AG04450 (cell line): Measurements from ENCODE around the gene DCTN2. TPM values are rescaled to one million over a fixed set of nuclear protein-coding genes. Genes with fewer than 3 reads are reported as not detected.
"Not testable (repeated sequence)": the region's sequence is repeated elsewhere in the genome, so short reads cannot be mapped to it uniquely, and the experiment has no call there.

ENCODE experiments used
- CTCF ChIA-PET: fragments of 300-600, 350-600 bp; formaldehyde crosslinking; extraction: SDS; loops from one replicate; lab custom pipeline; 2022; ENCODE audit warnings: antibody characterized with exemption, inconsistent platforms; lab: Charles Lee
- POLR2A ChIA-PET: fragments of 350-600 bp; formaldehyde crosslinking; extraction: SDS; loops from one replicate; lab custom pipeline; 2021; ENCODE audit warnings: antibody characterized with exemption, inconsistent platforms; lab: Yijun Ruan, JAX
- DNase-seq: peaks from one replicate; pipeline ENCODE4 v3.0.0-alpha.2; 2011; ENCODE audit warnings: low read depth, low spot score
- H3K27ac ChIP-seq: one replicate; pipeline ENCODE4 v1.5.1; 2012; ENCODE audit warnings: low read depth, low read length, control low read depth
- H3K27me3 ChIP-seq: one replicate; pipeline ENCODE4 v1.6.0; 2012; ENCODE audit warnings: low read length; ENCODE audit not compliant: control insufficient read depth, insufficient read depth
- H3K4me3 ChIP-seq: 2 replicates; pipeline ENCODE4 v1.5.1; 2011; ENCODE audit warnings: mild to moderate bottlenecking, low read depth, low read length, control low read depth
- H3K9me3 ChIP-seq: 2 replicates; pipeline ENCODE4 v1.5.1; 2012; ENCODE audit warnings: low read length; ENCODE audit not compliant: control insufficient read depth, insufficient read depth
- polyA plus RNA-seq: library from polyadenylated mRNA; depleted of rRNA; stranded (reverse); fragments of >200 nt; gene quantifications from 2 replicates; pipeline ENCODE4 v1.2.3, GENCODE V29; 2011
- TF ChIP-seq, protein P1 (sequence below): IDR thresholded peaks from 2 replicates; pipeline ENCODE4 v1.5.1; 2011; ENCODE audit warnings: low read depth, low read length, control low read depth, inconsistent platforms

DCTN2 gene
- polyA plus RNA-seq, 1 experiment, result 160 TPM

GRCh38 chr12:57513266-57513665, 33.7 kb downstream of the DCTN2 start:
- ChIA-PET CTCF (no interaction called here), POLR2A (interaction anchor here (0.7 kb wide), 1 partner anchor 13 kb away, joined by 3 read pairs; no protein-coding TSS in a partner anchor)
- no peak overlapping the region for H3K27ac ChIP-seq
- no peaks in the 10 kb centered on the region for H3K27me3 ChIP-seq
- no peak overlapping the region for H3K4me3 ChIP-seq
- TF ChIP-seq, protein P1, sequence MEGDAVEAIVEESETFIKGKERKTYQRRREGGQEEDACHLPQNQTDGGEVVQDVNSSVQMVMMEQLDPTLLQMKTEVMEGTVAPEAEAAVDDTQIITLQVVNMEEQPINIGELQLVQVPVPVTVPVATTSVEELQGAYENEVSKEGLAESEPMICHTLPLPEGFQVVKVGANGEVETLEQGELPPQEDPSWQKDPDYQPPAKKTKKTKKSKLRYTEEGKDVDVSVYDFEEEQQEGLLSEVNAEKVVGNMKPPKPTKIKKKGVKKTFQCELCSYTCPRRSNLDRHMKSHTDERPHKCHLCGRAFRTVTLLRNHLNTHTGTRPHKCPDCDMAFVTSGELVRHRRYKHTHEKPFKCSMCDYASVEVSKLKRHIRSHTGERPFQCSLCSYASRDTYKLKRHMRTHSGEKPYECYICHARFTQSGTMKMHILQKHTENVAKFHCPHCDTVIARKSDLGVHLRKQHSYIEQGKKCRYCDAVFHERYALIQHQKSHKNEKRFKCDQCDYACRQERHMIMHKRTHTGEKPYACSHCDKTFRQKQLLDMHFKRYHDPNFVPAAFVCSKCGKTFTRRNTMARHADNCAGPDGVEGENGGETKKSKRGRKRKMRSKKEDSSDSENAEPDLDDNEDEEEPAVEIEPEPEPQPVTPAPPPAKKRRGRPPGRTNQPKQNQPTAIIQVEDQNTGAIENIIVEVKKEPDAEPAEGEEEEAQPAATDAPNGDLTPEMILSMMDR, result no peak
- no peak for DNase-seq
- no peaks in the 10 kb centered on the region for H3K9me3 ChIP-seq

- POLR2A ChIA-PET, result no interaction called here
- CTCF ChIA-PET, result interaction anchor here (0.6 kb wide), 1 partner anchor 1469 kb away, joined by 3 read pairs; no protein-coding TSS in a partner anchor
Measured at GRCh38 chr12:57512665-57513064, 34.3 kb downstream of the DCTN2 start.

DNA sequence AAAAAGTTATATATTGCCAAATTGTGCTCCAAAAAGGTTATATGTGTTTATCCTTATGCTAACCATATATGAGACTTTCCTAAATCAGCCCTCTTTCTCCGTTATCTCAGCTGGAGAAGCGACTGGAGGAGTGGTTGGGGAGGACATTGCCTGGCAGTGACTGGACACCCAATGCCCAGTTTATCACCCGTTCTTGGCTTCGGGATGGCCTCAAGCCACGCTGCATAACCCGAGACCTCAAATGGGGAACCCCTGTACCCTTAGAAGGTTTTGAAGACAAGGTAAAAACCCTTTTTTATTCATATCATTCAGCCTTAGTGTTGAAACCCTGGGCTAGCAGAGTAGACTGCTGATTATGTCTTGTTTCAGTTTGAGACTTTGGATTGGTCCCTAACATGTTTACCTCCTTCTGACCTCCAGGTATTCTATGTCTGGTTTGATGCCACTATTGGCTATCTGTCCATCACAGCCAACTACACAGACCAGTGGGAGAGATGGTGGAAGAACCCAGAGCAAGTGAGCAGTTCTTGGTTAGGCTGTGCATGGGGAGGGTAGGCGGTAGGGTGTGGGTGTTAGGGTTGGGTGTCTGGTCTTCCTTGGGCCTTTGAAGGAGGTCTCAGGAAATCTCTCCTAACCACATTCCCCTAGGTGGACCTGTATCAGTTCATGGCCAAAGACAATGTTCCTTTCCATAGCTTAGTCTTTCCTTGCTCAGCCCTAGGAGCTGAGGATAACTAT, 35.2 kb downstream of the DCTN2 start:
- Histone ChIP-seq H3K27me3 (no peaks in the 10 kb centered on the region), H3K4me3 (no peak overlapping the region), H3K27ac (peak overlapping the region; percentile 21), H3K9me3 (no peaks in the 10 kb centered on the region)
- TF ChIP-seq, protein P1, result no peak
- CTCF ChIA-PET, result interaction anchor here (0.6 kb wide), 1 partner anchor 1468 kb away, joined by 3 read pairs; no protein-coding TSS in a partner anchor
- POLR2A ChIA-PET, result interaction anchor here (0.5 kb wide), 1 partner anchor 18 kb away, joined by 4 read pairs; no protein-coding TSS in a partner anchor
- no peak for DNase-seq

More at GRCh38 chr12:57512665-57513064, 34.3 kb downstream of the DCTN2 start:
- H3K4me3 ChIP-seq, result no peak overlapping the region
- H3K9me3 ChIP-seq, result no peaks in the 10 kb centered on the region
- H3K27ac ChIP-seq, result no peak overlapping the region
- no peak for DNase-seq
- no peaks in the 10 kb centered on the region for H3K27me3 ChIP-seq
- TF ChIP-seq, protein P1, result no peak

DNA sequence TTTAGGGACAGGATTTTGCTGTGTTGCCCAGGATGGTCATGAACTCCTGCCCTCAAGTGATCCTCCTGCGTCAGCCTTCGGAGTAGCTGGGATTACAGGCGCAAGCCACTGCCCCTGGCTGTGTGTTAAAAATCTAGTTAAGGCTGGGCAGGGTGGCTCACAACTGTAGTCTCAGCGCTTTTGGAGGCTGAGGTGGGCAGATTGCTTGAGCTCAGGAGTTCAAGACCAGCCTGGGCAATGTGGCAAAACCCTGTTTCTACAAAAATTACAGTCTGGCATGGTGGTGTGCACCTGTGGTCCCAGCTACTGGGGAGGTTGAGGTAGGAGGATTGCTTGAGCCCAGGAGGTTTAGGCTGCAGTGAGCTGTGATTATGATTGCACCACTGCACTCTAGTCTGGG, 35.8 kb downstream of the DCTN2 start:
- TF ChIP-seq, protein P1, result no peak
- Histone ChIP-seq H3K4me3 (no peak overlapping the region), H3K9me3 (no peaks in the 10 kb centered on the region), H3K27ac (no peak overlapping the region), H3K27me3 (no peaks in the 10 kb centered on the region)
- ChIA-PET CTCF (no interaction called here), POLR2A (no interaction called here)
- DNase-seq, result no peak

- CTCF ChIA-PET, H3K4me3 ChIP-seq, DNase-seq, POLR2A ChIA-PET, H3K9me3 ChIP-seq, H3K27me3 ChIP-seq, H3K27ac ChIP-seq: not testable (repeated sequence)
Measured at GRCh38 chr12:57507796-57508195, 39.2 kb downstream of the DCTN2 start.

DNA sequence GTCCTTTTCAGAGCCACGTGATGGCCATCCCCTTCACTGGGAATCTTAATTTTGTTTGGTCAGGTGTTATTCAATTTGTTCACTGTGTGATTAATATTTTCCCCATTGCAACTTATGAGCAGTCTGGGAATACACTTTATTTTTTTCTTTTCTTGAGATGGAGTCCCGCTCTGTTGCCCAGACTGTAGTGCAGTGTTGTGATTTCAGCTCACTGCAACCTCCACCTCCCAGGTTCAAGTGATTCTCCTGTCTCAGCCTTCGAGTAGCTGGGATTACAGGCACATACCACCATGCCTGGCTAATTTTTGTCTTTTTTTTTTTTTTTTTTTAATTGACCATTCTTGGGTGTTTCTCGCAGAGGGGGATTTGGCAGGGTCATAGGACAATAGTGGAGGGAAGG, 40.5 kb downstream of the DCTN2 start:
- not testable (repeated sequence) for H3K27ac ChIP-seq, H3K4me3 ChIP-seq, H3K27me3 ChIP-seq, H3K9me3 ChIP-seq, DNase-seq
- POLR2A ChIA-PET, result interaction anchor here (0.7 kb wide), 1 partner anchor 10 kb away, joined by 4 read pairs; no protein-coding TSS in a partner anchor
- CTCF ChIA-PET, result interaction anchor here (0.5 kb wide), 1 partner anchor 263 kb away, joined by 8 read pairs; no protein-coding TSS in a partner anchor

- H3K9me3 ChIP-seq, DNase-seq, CTCF ChIA-PET, H3K27me3 ChIP-seq, H3K4me3 ChIP-seq, H3K27ac ChIP-seq: not testable (repeated sequence)
- POLR2A ChIA-PET, result interaction anchor here (0.7 kb wide), 1 partner anchor 44 kb away, joined by 6 read pairs; no protein-coding TSS in a partner anchor
Measured at GRCh38 chr12:57502311-57502969, 44.6 kb downstream of the DCTN2 start.
